ENCODE results near the gene MICOS13. TPM values are rescaled to one million over a fixed set of nuclear protein-coding genes. Genes with fewer than 3 reads are reported as not detected.

MICOS13 gene
- total RNA-seq, 6 experiments from 2014 or later: 77.9 to 91.6 (median 80.1) TPM

DNA sequence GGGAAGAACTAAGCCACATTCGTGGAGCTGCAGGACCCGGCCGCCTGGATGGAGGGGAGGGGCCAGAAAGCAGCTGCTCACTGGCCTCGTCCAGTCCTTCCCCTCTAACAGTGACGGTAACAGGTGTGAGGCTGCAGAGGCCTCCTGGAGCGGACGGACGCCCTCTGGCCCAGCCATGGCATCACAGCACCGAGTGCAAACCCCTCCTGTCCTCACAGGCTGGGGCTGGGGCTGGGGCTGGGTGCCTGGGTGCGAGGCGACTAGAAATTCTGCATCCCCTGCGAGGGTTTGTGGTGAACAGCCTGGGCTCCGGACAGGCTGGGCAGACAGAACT, 3.6 kb downstream of the MICOS13 start:
- Mint-ChIP-seq H3K4me3 (no peak overlapping the region), H3K27ac (no peak overlapping the region), H3K36me3 (ENCODE audit: low read depth) (peaks cover 12% of the 10 kb centered on the region), H3K9me3 (no peaks in the 10 kb centered on the region), H3K27me3 (ENCODE audit: insufficient read depth) (peaks cover 12% of the 10 kb centered on the region), H3K4me1 (ENCODE audit: low read depth) (peaks cover 14% of the 10 kb centered on the region)
- DNase-seq: no peak
- TF ChIP-seq, protein P1, sequence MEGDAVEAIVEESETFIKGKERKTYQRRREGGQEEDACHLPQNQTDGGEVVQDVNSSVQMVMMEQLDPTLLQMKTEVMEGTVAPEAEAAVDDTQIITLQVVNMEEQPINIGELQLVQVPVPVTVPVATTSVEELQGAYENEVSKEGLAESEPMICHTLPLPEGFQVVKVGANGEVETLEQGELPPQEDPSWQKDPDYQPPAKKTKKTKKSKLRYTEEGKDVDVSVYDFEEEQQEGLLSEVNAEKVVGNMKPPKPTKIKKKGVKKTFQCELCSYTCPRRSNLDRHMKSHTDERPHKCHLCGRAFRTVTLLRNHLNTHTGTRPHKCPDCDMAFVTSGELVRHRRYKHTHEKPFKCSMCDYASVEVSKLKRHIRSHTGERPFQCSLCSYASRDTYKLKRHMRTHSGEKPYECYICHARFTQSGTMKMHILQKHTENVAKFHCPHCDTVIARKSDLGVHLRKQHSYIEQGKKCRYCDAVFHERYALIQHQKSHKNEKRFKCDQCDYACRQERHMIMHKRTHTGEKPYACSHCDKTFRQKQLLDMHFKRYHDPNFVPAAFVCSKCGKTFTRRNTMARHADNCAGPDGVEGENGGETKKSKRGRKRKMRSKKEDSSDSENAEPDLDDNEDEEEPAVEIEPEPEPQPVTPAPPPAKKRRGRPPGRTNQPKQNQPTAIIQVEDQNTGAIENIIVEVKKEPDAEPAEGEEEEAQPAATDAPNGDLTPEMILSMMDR (IDR thresholded peaks at IDR 0.05): no peak

DNA sequence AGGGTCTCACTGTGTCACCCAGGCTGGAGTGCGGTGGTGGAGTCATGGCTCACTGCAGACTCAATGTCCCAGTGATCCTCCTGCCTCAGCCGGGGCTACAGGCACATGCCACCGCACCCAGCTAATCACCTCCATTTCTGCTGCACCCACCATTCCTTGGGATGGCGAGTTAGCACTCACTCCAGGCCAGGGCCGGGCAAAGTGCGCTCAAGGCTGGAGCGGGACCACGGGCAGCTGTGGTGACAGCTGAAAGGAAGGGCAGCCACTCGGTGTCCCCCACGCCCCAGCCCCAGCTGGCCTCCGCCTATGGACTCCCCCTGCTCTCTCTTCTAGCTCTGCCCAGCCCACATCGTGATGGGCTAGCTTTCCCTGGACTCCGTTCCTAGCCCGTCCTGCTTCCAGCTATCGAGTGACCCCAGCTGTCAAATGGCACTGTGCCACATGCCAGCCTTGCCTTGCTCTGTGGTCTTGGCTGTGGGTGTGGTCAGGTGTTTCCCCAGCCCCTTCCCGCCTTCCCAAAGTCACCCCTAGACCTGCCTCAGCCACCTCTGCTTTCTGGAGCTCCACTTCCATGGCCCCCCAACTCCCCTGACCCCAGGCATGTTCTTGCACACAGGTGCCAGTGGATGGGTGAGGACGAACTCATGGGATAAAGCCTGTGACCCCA, 4.1 kb downstream of the MICOS13 start:
- Mint-ChIP-seq H3K36me3 (ENCODE audit: low read depth) (peaks cover 12% of the 10 kb centered on the region), H3K4me1 (ENCODE audit: low read depth) (peaks cover 9% of the 10 kb centered on the region), H3K9me3 (no peaks in the 10 kb centered on the region), H3K27me3 (ENCODE audit: insufficient read depth) (peaks cover 13% of the 10 kb centered on the region), H3K4me3 (no peak overlapping the region; the same call in 1 of the 2 replicates), H3K27ac (peak overlapping the region; percentile 33; the same call in 1 of the 2 replicates)
- TF ChIP-seq, protein P1 (IDR thresholded peaks at IDR 0.05): no peak
- no peak for DNase-seq

DNA sequence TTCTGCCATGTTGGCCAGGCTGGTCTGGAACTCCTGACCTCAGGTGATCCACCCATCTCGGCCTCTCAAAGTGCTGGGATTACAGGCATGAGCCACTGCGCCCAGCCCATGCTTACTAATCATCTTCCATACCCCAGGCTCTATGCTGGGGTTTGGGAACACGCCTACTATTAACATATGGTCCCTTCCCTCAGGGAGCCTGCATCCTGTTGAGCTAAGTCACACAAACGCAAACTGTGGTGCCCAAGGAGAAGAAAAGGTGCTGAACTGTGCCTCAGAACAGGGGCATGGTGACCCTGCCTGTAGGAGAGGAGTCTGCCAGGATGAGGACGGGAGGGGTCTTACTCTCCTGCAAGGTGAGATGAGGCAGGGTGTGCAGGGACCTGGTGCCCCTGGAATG, 5.6 kb downstream of the MICOS13 start:
- Mint-ChIP-seq H3K9me3 (no peaks in the 10 kb centered on the region), H3K36me3 (ENCODE audit: low read depth) (peaks cover 12% of the 10 kb centered on the region), H3K27ac (no peak overlapping the region; the same call in 1 of the 2 replicates), H3K27me3 (ENCODE audit: insufficient read depth) (peaks cover 7% of the 10 kb centered on the region; the same call in 1 of the 2 replicates), H3K4me1 (ENCODE audit: low read depth) (peaks cover 8% of the 10 kb centered on the region), H3K4me3 (no peak overlapping the region)
- no peak for DNase-seq
- TF ChIP-seq, protein P1 (IDR thresholded peaks at IDR 0.05): no peak

DNA sequence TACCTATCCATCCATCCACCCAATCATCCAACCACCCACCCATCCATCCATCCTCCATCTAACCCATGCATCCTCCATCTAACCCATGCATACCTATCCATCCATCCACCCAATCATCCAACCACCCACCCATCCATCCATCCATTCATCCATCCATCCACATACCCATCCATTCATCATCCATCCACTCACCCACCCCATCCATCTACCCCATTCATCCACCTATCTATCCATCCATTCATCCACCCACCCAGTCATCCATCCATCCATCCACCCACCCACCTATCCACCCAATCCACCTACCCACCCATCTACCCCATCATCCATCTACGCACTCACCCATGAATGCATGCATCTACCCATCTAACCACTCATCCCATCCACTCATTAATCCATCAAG, 6.6 kb downstream of the MICOS13 start:
- H3K27ac Mint-ChIP-seq: no peak overlapping the region
- H3K4me3 Mint-ChIP-seq: no peak overlapping the region
- H3K36me3 Mint-ChIP-seq (ENCODE audit: low read depth): peaks cover 12% of the 10 kb centered on the region
- TF ChIP-seq, protein P1 (IDR thresholded peaks at IDR 0.05): no peak
- no peaks in the 10 kb centered on the region for H3K9me3 Mint-ChIP-seq
- H3K4me1 Mint-ChIP-seq (ENCODE audit: low read depth): no peaks in the 10 kb centered on the region
- DNase-seq: no peak
- H3K27me3 Mint-ChIP-seq (ENCODE audit: insufficient read depth): peaks cover 7% of the 10 kb centered on the region; the same call in 1 of the 2 replicates

DNA sequence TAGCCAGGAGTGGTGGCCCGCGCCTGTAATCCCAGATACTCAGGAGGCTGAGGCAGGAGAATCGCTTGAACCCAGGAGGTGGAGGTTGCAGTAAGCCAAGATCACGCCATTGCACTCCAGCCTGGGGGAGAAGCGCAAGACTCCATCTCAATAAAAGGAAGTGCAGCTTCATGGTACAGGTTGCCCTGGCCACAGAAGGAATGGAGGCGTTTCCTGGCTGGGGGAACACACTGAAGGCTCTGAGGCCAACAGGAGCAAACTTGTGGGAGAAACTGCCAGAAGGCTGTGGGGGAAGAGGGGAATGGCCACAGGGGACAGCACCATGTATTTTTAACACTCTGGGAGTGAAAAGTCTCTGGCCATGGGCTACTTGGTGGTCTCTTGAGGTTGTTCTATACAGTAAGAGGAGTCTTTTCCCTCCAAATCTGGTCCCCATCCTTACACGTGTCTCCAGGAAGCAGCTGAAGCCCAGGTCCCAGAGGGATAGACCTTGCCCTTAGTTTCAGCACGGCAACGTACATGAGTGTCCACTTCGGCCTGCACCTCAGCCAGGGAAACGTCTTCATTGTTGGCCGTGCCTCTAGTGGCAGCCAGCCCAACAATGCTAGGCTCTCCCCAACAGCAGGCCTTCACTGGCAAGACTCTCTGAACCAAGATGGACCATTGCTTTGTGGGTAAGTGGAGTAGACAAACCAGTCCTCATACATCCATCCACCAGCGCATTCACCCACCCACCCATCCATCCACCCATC, 7.4 kb downstream of the MICOS13 start:
- no peak overlapping the region for H3K27ac Mint-ChIP-seq
- H3K36me3 Mint-ChIP-seq (ENCODE audit: low read depth): peaks cover 12% of the 10 kb centered on the region
- peaks cover 7% of the 10 kb centered on the region; the same call in 1 of the 2 replicates for H3K27me3 Mint-ChIP-seq (ENCODE audit: insufficient read depth)
- no peaks in the 10 kb centered on the region for H3K9me3 Mint-ChIP-seq
- no peaks in the 10 kb centered on the region for H3K4me1 Mint-ChIP-seq (ENCODE audit: low read depth)
- TF ChIP-seq, protein P1 (IDR thresholded peaks at IDR 0.05): no peak
- no peak overlapping the region for H3K4me3 Mint-ChIP-seq
- DNase-seq: no peak
